Posterior vena cava (tissue), 2 donors: ENCODE measurements around the gene CYP2A7. TPM values are rescaled to one million over a fixed set of nuclear protein-coding genes. Genes with fewer than 3 reads are reported as not detected.

Experiments
- total RNA-seq, 2 donors: library from RNA; stranded (reverse); fragmentation: NEBNext Ultra II Directional; extraction: Animal tissue kit (Norgen Biotek cat#: 25700); gene quantifications; one replicate each; pipeline ENCODE4 v1.2.1, GENCODE V29; 2021
- donor health status: DM: yes; HTN: yes; CAD: no.
- donor health status: DM: yes; HTN: yes; CAD: no.

The CYP2A7 gene
- total RNA-seq, 2 donors from 2014 or later: not detected

Other genes starting within 250 kb of the CYP2A7 start
- 10 to 100 TPM; 54.0 to 62.6 TPM for gene NUMBL, start 191.6 kb downstream of the CYP2A7 start, total RNA-seq
- gene COQ8B, start 165.3 kb downstream of the CYP2A7 start, total RNA-seq: 10 to 100 TPM; 21.5 to 29.9 TPM
- gene ITPKC, start 165.1 kb downstream of the CYP2A7 start, total RNA-seq: 10 to 100 TPM; 18.9 to 19.4 TPM
- 1 to 10 TPM; 3.0 to 5.5 TPM for gene ACTMAP, start 131.8 kb downstream of the CYP2A7 start, total RNA-seq
- 10 to 100 TPM; 37.1 to 46.1 TPM for gene SNRPA, start 131.0 kb downstream of the CYP2A7 start, total RNA-seq
- 1 to 10 TPM in 1 of 2 donors, not detected in 1; 1.6 TPM for gene MIA, start 106.7 kb downstream of the CYP2A7 start, total RNA-seq
- 10 to 100 TPM; 20.5 to 24.5 TPM for gene RAB4B, start 104.0 kb downstream of the CYP2A7 start, total RNA-seq
- gene EGLN2, start 83.0 kb downstream of the CYP2A7 start, total RNA-seq: 10 to 100 TPM; 76.3 to 89.0 TPM
- gene CYP2A6, start 31.8 kb downstream of the CYP2A7 start, total RNA-seq: not detected
- not detected for gene CYP2B6, start 109.1 kb upstream of the CYP2A7 start, total RNA-seq
- gene CYP2A13, start 206.2 kb upstream of the CYP2A7 start, total RNA-seq: not detected
- gene CYP2F1, start 232.2 kb upstream of the CYP2A7 start, total RNA-seq: not detected